Ascending aorta (tissue), 2 donors: ENCODE results near the gene LUZP2. TPM values are rescaled to one million over a fixed set of nuclear protein-coding genes. Genes with fewer than 3 reads are reported as not detected.

Experiments used
- DNase-seq, 2 donors: peaks; one replicate each; pipeline ENCODE4 v3.0.0-alpha.2; 2019; ENCODE audit warnings: low spot score in 2 of 2
- H3K27ac ChIP-seq, 2 donors: fragments of 200-600 bp; sonication (generic); one replicate each; pipeline ENCODE4 v1.5.1; 2016 to 2017; ENCODE audit warnings: mild to moderate bottlenecking in 1 of 2
- H3K27me3 ChIP-seq: fragments of 200-600 bp; sonication (generic); one replicate; pipeline ENCODE4 v1.5.1; 2017
- H3K36me3 ChIP-seq, 2 donors: fragments of 200-600 bp; sonication (generic); one replicate each; pipeline ENCODE4 v1.5.1; 2016
- H3K4me1 ChIP-seq, 2 donors: fragments of 200-600 bp; sonication (generic); one replicate each; pipeline ENCODE4 v1.5.1; 2016 to 2017; ENCODE audit warnings: mild to moderate bottlenecking in 1 of 2
- H3K4me3 ChIP-seq, 2 donors: fragments of 200-600 bp; sonication (generic); one replicate each; pipeline ENCODE4 v1.5.1; 2016 to 2017; ENCODE audit warnings: mild to moderate bottlenecking in 1 of 2
- H3K9me3 ChIP-seq, 2 donors: fragments of 200-600 bp; sonication (generic); one replicate each; pipeline ENCODE4 v1.5.1; 2016
- CTCF ChIP-seq, 3 experiments: fragments of 200-600 bp in 2 of 3; fragments of 450-650 bp in 1 of 3; sonication (generic) in 2 of 3; IDR thresholded peaks; one replicate each; pipeline ENCODE4 v1.5.1; 2016 to 2019; ENCODE audit warnings: antibody characterized with exemption in 3 of 3, mild to moderate bottlenecking in 1 of 3, moderate library complexity in 1 of 3
- intact Hi-C: fragments of 100-400 bp; cut with DNase I; formaldehyde crosslinking; loops from one replicate; pipeline ENCODE4 v1.15.1; 2023
- total RNA-seq: library from RNA; depleted of rRNA; stranded (reverse); fragments of >200 nt; gene quantifications from one replicate; pipeline ENCODE4 v1.1.0, GENCODE V29; 2016

Gene LUZP2
- total RNA-seq, 1 donor from 2014 or later: 0.11 TPM

GRCh38 chr11:24819863-24820434 lies 323.1 kb downstream of the LUZP2 start:
- intact Hi-C loops: no loop called here
- Histone ChIP-seq H3K27me3 (no peaks in the 10 kb centered on the region), H3K4me1 (no peaks in the 10 kb centered on the region), H3K9me3 (no peaks in the 10 kb centered on the region), H3K27ac (no peak overlapping the region), H3K4me3 (no peak overlapping the region), H3K36me3 (no peaks in the 10 kb centered on the region)
- no peak for TF ChIP-seq CTCF (IDR thresholded peaks at IDR 0.05)
- DNase-seq: no peak

GRCh38 chr11:24820541-24820940 lies 323.7 kb downstream of the LUZP2 start:
- Histone ChIP-seq H3K9me3 (no peaks in the 10 kb centered on the region), H3K27me3 (no peaks in the 10 kb centered on the region), H3K4me3 (no peak overlapping the region), H3K27ac (no peak overlapping the region), H3K36me3 (no peaks in the 10 kb centered on the region), H3K4me1 (no peaks in the 10 kb centered on the region)
- intact Hi-C loops: no loop called here
- no peak for TF ChIP-seq CTCF (IDR thresholded peaks at IDR 0.05)
- DNase-seq: no peak

- H3K4me3 ChIP-seq: no peak overlapping the region
- TF ChIP-seq CTCF (IDR thresholded peaks at IDR 0.05): no peak
- no peaks in the 10 kb centered on the region for H3K27me3 ChIP-seq
- H3K36me3 ChIP-seq: no peaks in the 10 kb centered on the region
- no peaks in the 10 kb centered on the region for H3K4me1 ChIP-seq
- intact Hi-C loops: no loop called here
- no peak overlapping the region for H3K27ac ChIP-seq
- DNase-seq: no peak
- H3K9me3 ChIP-seq: no peaks in the 10 kb centered on the region
Measured at GRCh38 chr11:24828938-24829605, 332.2 kb downstream of the LUZP2 start.

GRCh38 chr11:24833573-24833972 lies 336.7 kb downstream of the LUZP2 start:
- Histone ChIP-seq H3K27ac (no peak overlapping the region), H3K4me1 (no peaks in the 10 kb centered on the region), H3K9me3 (no peaks in the 10 kb centered on the region), H3K27me3 (no peaks in the 10 kb centered on the region), H3K4me3 (no peak overlapping the region), H3K36me3 (no peaks in the 10 kb centered on the region)
- TF ChIP-seq CTCF (IDR thresholded peaks at IDR 0.05): no peak
- DNase-seq: no peak
- intact Hi-C loops: no loop called here

- DNase-seq: no peak
- H3K36me3 ChIP-seq: no peaks in the 10 kb centered on the region
- no peaks in the 10 kb centered on the region for H3K9me3 ChIP-seq
- H3K27ac ChIP-seq: no peak overlapping the region
- no peaks in the 10 kb centered on the region for H3K4me1 ChIP-seq
- TF ChIP-seq CTCF (IDR thresholded peaks at IDR 0.05): no peak
- H3K4me3 ChIP-seq: no peak overlapping the region
- no peaks in the 10 kb centered on the region for H3K27me3 ChIP-seq
- intact Hi-C loops: no loop called here
Measured at GRCh38 chr11:24837112-24837511, 340.3 kb downstream of the LUZP2 start.
